ENCODE data around the gene CD151.
A peak's percentile ranks its signal among the peaks of the same experiment; 100 is the strongest.

CD151 gene

GRCh38 chr11:837189-837989 lies 4.6 kb downstream of the CD151 start:
- TF ChIP-seq CTCF (IDR thresholded peaks at IDR 0.05; ENCODE audit: low read depth, low read length): no peak
- Histone ChIP-seq H3K36me3 (peaks cover 84% of the 10 kb centered on the region), H3K9me3 (ENCODE audit: severe bottlenecking) (no peaks in the 10 kb centered on the region), H3K27ac (peak overlapping the region; percentile 77), H3K27me3 (ENCODE audit: insufficient read depth, low read depth, severe bottlenecking) (no peaks in the 10 kb centered on the region), H3K4me3 (ENCODE audit: low read depth, low read length) (no peak overlapping the region)
- no peak for DNase-seq

DNA sequence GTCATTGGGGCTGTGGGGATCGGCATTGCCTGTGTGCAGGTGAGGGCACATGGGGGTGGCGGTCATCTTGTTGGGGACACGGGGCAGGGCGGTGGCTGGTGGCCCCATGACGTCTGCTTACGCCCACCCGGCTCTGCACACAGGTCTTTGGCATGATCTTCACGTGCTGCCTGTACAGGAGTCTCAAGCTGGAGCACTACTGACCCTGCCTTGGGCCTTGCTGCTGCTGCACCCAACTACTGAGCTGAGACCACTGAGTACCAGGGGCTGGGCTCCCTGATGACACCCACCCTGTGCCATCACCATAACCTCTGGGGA lies 5.2 kb downstream of the CD151 start:
- Histone ChIP-seq H3K27ac (peak overlapping the region; percentile 77), H3K36me3 (peaks cover 84% of the 10 kb centered on the region), H3K9me3 (ENCODE audit: severe bottlenecking) (no peaks in the 10 kb centered on the region), H3K4me3 (ENCODE audit: low read depth, low read length) (no peak overlapping the region), H3K27me3 (ENCODE audit: insufficient read depth, low read depth, severe bottlenecking) (no peaks in the 10 kb centered on the region)
- DNase-seq: no peak
- TF ChIP-seq CTCF (IDR thresholded peaks at IDR 0.05; ENCODE audit: low read depth, low read length): no peak

GRCh38 chr11:838441-839279 lies 5.9 kb downstream of the CD151 start:
- peak overlapping the region; percentile 77 for H3K27ac ChIP-seq
- H3K27me3 ChIP-seq (ENCODE audit: insufficient read depth, low read depth, severe bottlenecking): no peaks in the 10 kb centered on the region
- peak; percentile 88 for DNase-seq
- TF ChIP-seq CTCF (IDR thresholded peaks at IDR 0.05; ENCODE audit: low read depth, low read length): peak; percentile 70
- no peak overlapping the region for H3K4me3 ChIP-seq (ENCODE audit: low read depth, low read length)
- peaks cover 81% of the 10 kb centered on the region for H3K36me3 ChIP-seq
- no peaks in the 10 kb centered on the region for H3K9me3 ChIP-seq (ENCODE audit: severe bottlenecking)

DNA sequence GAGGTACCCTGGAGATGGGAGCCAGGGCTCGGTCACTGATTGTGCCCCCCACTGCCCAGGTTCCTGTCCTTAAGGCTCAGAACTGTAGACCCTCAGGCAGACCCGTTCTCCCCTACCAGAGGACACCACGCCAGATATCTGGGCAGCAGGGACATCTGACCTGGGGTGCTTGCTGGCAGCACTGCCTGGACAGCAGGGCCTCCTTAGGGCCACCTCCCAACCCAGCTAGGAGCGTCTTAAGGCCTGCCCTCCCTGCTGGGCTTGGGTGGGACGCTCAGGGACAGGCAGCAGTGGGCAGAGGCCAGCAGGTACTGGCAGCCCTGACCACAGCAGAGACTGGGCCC lies 6.5 kb downstream of the CD151 start:
- Histone ChIP-seq H3K9me3 (ENCODE audit: severe bottlenecking) (no peaks in the 10 kb centered on the region), H3K4me3 (ENCODE audit: low read depth, low read length) (no peak overlapping the region), H3K27me3 (ENCODE audit: insufficient read depth, low read depth, severe bottlenecking) (no peaks in the 10 kb centered on the region), H3K27ac (peak overlapping the region; percentile 77), H3K36me3 (peaks cover 76% of the 10 kb centered on the region)
- TF ChIP-seq CTCF (IDR thresholded peaks at IDR 0.05; ENCODE audit: low read depth, low read length): no peak
- DNase-seq: no peak

GRCh38 chr11:839875-840617 lies 7.3 kb downstream of the CD151 start:
- peak; percentile 61 for TF ChIP-seq CTCF (IDR thresholded peaks at IDR 0.05; ENCODE audit: low read depth, low read length)
- DNase-seq: no peak
- no peaks in the 10 kb centered on the region for H3K9me3 ChIP-seq (ENCODE audit: severe bottlenecking)
- no peaks in the 10 kb centered on the region for H3K27me3 ChIP-seq (ENCODE audit: insufficient read depth, low read depth, severe bottlenecking)
- peak overlapping the region; percentile 77 for H3K27ac ChIP-seq
- H3K36me3 ChIP-seq: peaks cover 68% of the 10 kb centered on the region
- no peak overlapping the region for H3K4me3 ChIP-seq (ENCODE audit: low read depth, low read length)
